HepG2 (cell line): Measurements from ENCODE around the gene STKLD1. TPM values are rescaled to one million over a fixed set of nuclear protein-coding genes. Genes with fewer than 3 reads are reported as not detected.

ENCODE experiments used
- ATAC-seq: fragments of 200-7000 bp; cut with Tn5 transposase; 3 replicates; pipeline ENCODE4 v1.9.1; 2020; ENCODE audit warnings: mild to moderate bottlenecking, moderate library complexity
- BruUV-seq: library from RNA; stranded (reverse); fragments of 400-500 nt; replicated peaks from 2 replicates; lab custom pipeline; 2021; lab: Mats Ljungman, UMichigan
- CTCF ChIA-PET: fragments of 300-600 bp; formaldehyde crosslinking; extraction: SDS; loops from one replicate; lab custom pipeline; 2021; ENCODE audit warnings: low total read pairs, inconsistent platforms, low intra/inter-chr PET ratio; lab: Yijun Ruan, JAX
- POLR2A ChIA-PET: fragments of 350-600 bp; sonication (Branson Sonifier 250); formaldehyde crosslinking; loops from one replicate; lab custom pipeline; 2020; ENCODE audit warnings: antibody characterized with exemption, inconsistent platforms; lab: Yijun Ruan, JAX
- DNase-seq: peaks from one replicate; pipeline ENCODE4 v3.0.0-alpha.2; 2015; ENCODE audit warnings: low spot score
- FAIRE-seq: peaks from 3 replicates; lab custom pipeline; 2011; peaks lifted over from hg19 to GRCh38; lab: Jason Lieb, UNC
- H2AFZ ChIP-seq: one replicate; pipeline ENCODE4 v1.6.1; 2011; ENCODE audit warnings: low read length, inconsistent platforms
- H3K27ac ChIP-seq: fragments of 300-600 bp; 3 replicates; pipeline ENCODE4 v1.8.0; 2011; ENCODE audit warnings: mixed run types, mild to moderate bottlenecking, mixed read lengths, low read length, inconsistent platforms; ENCODE audit not compliant: insufficient read depth; ENCODE audit errors: extremely low read length
- H3K27me3 ChIP-seq, 2 experiments: fragments of 200-600 bp in 1 of 2; 2 replicates in 1 of 2; 3 replicates in 1 of 2; pipeline versions ENCODE4 v1.6.0 to v1.8.0; 2011; ENCODE audit warnings: low read length in 2 of 2, mild to moderate bottlenecking in 2 of 2, moderate library complexity in 2 of 2, inconsistent platforms in 1 of 2; ENCODE audit not compliant: insufficient read depth in 2 of 2, control insufficient read depth in 1 of 2
- H3K36me3 ChIP-seq, 2 experiments: fragments of 200-600 bp in 1 of 2; replicated peaks in 1 of 2; 2 replicates in 1 of 2; 3 replicates in 1 of 2; pipeline versions ENCODE4 v1.5.1 to v1.8.0; 2011; ENCODE audit warnings: low read length in 2 of 2, inconsistent platforms in 1 of 2; ENCODE audit not compliant: insufficient read depth in 2 of 2, control insufficient read depth in 1 of 2
- H3K4me1 ChIP-seq: 2 replicates; pipeline ENCODE4 v1.5.1; 2012; ENCODE audit warnings: low read length, inconsistent platforms; ENCODE audit not compliant: insufficient read depth
- H3K4me2 ChIP-seq: 2 replicates; pipeline ENCODE4 v1.6.0; 2011; ENCODE audit warnings: low read depth, low read length, inconsistent platforms
- H3K4me3 ChIP-seq, 3 experiments: fragments of 200-600 bp in 1 of 3; sonication (generic), shearing (Covaris generic) in 1 of 3; replicated peaks in 1 of 3; 2 replicates each; pipeline ENCODE4 v1.5.1; 2011 to 2016; ENCODE audit warnings: low read length in 3 of 3, inconsistent platforms in 2 of 3, low read depth in 2 of 3, mild to moderate bottlenecking in 2 of 3, control low read depth in 1 of 3, mixed read lengths in 1 of 3; ENCODE audit not compliant: insufficient read depth in 1 of 3
- H3K79me2 ChIP-seq: one replicate; pipeline ENCODE4 v1.6.1; 2011; ENCODE audit warnings: low read length, inconsistent platforms; ENCODE audit not compliant: insufficient read depth
- H3K9ac ChIP-seq: 2 replicates; pipeline ENCODE4 v1.6.0; 2011; ENCODE audit warnings: mild to moderate bottlenecking, low read depth, low read length, inconsistent platforms; ENCODE audit not compliant: insufficient read depth
- H3K9me3 ChIP-seq: 2 replicates; pipeline ENCODE4 v1.5.1; 2012; ENCODE audit warnings: mild to moderate bottlenecking, low read length
- H4K20me1 ChIP-seq: 2 replicates; pipeline ENCODE4 v1.6.0; 2011; ENCODE audit warnings: inconsistent platforms, mild to moderate bottlenecking, low read length, moderate library complexity; ENCODE audit not compliant: insufficient read depth
- AKAP8 ChIP-seq: sonication (generic); formaldehyde crosslinking; IDR thresholded peaks from 2 replicates; pipeline ENCODE4 v1.5.1; 2020; ENCODE audit warnings: mild to moderate bottlenecking, missing genetic modification reagents
- ASH2L ChIP-seq: fragments of 300-600, 200-600 bp; sonication (generic); IDR thresholded peaks from 2 replicates; pipeline ENCODE4 v1.7.0; 2017; ENCODE audit warnings: low read depth, mild to moderate bottlenecking, moderate library complexity, mixed read lengths, low read length; ENCODE audit not compliant: insufficient read length
- CEBPB ChIP-seq: IDR thresholded peaks from 2 replicates; pipeline ENCODE4 v1.6.1; 2011; ENCODE audit warnings: low read depth, low read length, improper control_type of control experiment, borderline replicate concordance
- TOE1 ChIP-seq: sonication (generic); formaldehyde crosslinking; IDR thresholded peaks from 2 replicates; pipeline ENCODE4 v1.4.0; 2020; ENCODE audit warnings: mild to moderate bottlenecking, missing genetic modification reagents
- ZNF687 ChIP-seq: sonication (generic); formaldehyde crosslinking; IDR thresholded peaks from 2 replicates; pipeline ENCODE4 v1.5.1; 2020; ENCODE audit warnings: mild to moderate bottlenecking, missing genetic modification reagents, moderate library complexity
- WGBS: methylation state at CpG from one replicate; pipeline ENCODE4 v1.1.6; 2017; ENCODE audit warnings: low lambda C conversion rate; 5-methylcytosine and 5-hydroxymethylcytosine counted together
- in situ Hi-C: cut with HindIII; loops from 2 replicates; pipeline ENCODE4 v1.10.0; 2017; ENCODE audit warnings: low pct_unique_long_range_greater_than_20kb; ENCODE audit not compliant: extremely low pct_ligation_motif_present
- intact Hi-C: fragments of 100-400 bp; cut with micrococcal nuclease; formaldehyde crosslinking; loops from one replicate; pipeline ENCODE4 v1.10.0; 2022; ENCODE audit not compliant: unreplicated experiment
- polyA plus RNA-seq, 8 experiments: library from polyadenylated mRNA; depleted of rRNA in 3 of 8; stranded (reverse) in 7 of 8; unstranded in 1 of 8; fragments of >200 nt; fragmentation: Illumina TruSeq in 4 of 8; extraction: Trizol in 4 of 8; gene quantifications; 2 replicates each; pipeline versions ENCODE4 v1.2.1 to v1.2.3, GENCODE V29; 2011 to 2016; ENCODE audit warnings: low read depth in 4 of 8, missing spikeins in 1 of 8, mixed read lengths in 1 of 8; ENCODE audit not compliant: insufficient read depth in 1 of 8
- total RNA-seq, 5 experiments: library from RNA; depleted of rRNA; stranded (reverse); fragments of >200 nt; fragmentation: Illumina TruSeq; extraction: Trizol; gene quantifications; 2 replicates each; pipeline ENCODE4 v1.2.3, GENCODE V29; 2016; ENCODE audit warnings: low read depth in 1 of 5
- TF ChIP-seq, protein P1 (sequence below): sonication (generic); formaldehyde crosslinking; IDR thresholded peaks from 2 replicates; pipeline ENCODE4 v1.5.0; 2020; ENCODE audit warnings: mild to moderate bottlenecking, missing genetic modification reagents
- TF ChIP-seq, protein P2 (sequence below): sonication (generic); formaldehyde crosslinking; IDR thresholded peaks from 2 replicates; pipeline ENCODE4 v1.4.0; 2020; ENCODE audit warnings: mild to moderate bottlenecking, missing genetic modification reagents
- TF ChIP-seq, protein P3 (sequence below): sonication (generic); formaldehyde crosslinking; IDR thresholded peaks from 2 replicates; pipeline ENCODE4 v1.4.0; 2020; ENCODE audit warnings: mild to moderate bottlenecking, missing genetic modification reagents

The STKLD1 gene
- total and polyA plus RNA-seq, 2 of the 13 experiments (the other 11 are each of a cell fraction or from before 2014, with no cell fraction given): 1.5 to 2.2 TPM

GRCh38 chr9:133348718-133349573, 27.2 kb upstream of the STKLD1 start:
- CTCF ChIA-PET: no interaction called here
- Histone ChIP-seq H3K36me3 (peaks cover 20 to 60% of the 10 kb centered on the region in 2 experiments), H3K4me2 (peak overlapping the region; percentile 94), H4K20me1 (peaks cover 19% of the 10 kb centered on the region), H3K9me3 (no peaks in the 10 kb centered on the region), H3K27me3 (no peaks in the 10 kb centered on the region; a peak in 1 of 5 replicates), H3K9ac (peak overlapping the region; percentile 99), H3K4me3 (peak overlapping the region; percentile 82 to 100 (median 97)), H2AFZ (no peak overlapping the region), H3K79me2 (peaks cover 34% of the 10 kb centered on the region), H3K27ac (peak overlapping the region; percentile 97), H3K4me1 (peaks cover 33% of the 10 kb centered on the region)
- in situ Hi-C loops: no loop called here
- BruUV-seq: TSS peak; percentile 68
- DNase-seq: no peak
- no peak for ATAC-seq
- 4% methylated on average over 25 of the region's 25 CpGs for WGBS
- POLR2A ChIA-PET: interaction anchor here (1.0 to 2.6 kb wide), 13 partner anchors 9 to 162 kb away, joined by 4 to 22 read pairs (median 6); partner anchors contain the start of genes CACFD1, SLC2A6, STKLD1 and SURF6
- FAIRE-seq: no peak
- intact Hi-C loops: no loop called here
- TF ChIP-seq, protein P1, sequence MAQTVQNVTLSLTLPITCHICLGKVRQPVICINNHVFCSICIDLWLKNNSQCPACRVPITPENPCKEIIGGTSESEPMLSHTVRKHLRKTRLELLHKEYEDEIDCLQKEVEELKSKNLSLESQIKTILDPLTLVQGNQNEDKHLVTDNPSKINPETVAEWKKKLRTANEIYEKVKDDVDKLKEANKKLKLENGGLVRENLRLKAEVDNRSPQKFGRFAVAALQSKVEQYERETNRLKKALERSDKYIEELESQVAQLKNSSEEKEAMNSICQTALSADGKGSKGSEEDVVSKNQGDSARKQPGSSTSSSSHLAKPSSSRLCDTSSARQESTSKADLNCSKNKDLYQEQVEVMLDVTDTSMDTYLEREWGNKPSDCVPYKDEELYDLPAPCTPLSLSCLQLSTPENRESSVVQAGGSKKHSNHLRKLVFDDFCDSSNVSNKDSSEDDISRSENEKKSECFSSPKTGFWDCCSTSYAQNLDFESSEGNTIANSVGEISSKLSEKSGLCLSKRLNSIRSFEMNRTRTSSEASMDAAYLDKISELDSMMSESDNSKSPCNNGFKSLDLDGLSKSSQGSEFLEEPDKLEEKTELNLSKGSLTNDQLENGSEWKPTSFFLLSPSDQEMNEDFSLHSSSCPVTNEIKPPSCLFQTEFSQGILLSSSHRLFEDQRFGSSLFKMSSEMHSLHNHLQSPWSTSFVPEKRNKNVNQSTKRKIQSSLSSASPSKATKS (CRISPR knock-in tag): no peak
- TF ChIP-seq, protein P2, sequence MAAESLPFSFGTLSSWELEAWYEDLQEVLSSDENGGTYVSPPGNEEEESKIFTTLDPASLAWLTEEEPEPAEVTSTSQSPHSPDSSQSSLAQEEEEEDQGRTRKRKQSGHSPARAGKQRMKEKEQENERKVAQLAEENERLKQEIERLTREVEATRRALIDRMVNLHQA (CRISPR knock-in tag): no peak
- TF ChIP-seq, protein P3, sequence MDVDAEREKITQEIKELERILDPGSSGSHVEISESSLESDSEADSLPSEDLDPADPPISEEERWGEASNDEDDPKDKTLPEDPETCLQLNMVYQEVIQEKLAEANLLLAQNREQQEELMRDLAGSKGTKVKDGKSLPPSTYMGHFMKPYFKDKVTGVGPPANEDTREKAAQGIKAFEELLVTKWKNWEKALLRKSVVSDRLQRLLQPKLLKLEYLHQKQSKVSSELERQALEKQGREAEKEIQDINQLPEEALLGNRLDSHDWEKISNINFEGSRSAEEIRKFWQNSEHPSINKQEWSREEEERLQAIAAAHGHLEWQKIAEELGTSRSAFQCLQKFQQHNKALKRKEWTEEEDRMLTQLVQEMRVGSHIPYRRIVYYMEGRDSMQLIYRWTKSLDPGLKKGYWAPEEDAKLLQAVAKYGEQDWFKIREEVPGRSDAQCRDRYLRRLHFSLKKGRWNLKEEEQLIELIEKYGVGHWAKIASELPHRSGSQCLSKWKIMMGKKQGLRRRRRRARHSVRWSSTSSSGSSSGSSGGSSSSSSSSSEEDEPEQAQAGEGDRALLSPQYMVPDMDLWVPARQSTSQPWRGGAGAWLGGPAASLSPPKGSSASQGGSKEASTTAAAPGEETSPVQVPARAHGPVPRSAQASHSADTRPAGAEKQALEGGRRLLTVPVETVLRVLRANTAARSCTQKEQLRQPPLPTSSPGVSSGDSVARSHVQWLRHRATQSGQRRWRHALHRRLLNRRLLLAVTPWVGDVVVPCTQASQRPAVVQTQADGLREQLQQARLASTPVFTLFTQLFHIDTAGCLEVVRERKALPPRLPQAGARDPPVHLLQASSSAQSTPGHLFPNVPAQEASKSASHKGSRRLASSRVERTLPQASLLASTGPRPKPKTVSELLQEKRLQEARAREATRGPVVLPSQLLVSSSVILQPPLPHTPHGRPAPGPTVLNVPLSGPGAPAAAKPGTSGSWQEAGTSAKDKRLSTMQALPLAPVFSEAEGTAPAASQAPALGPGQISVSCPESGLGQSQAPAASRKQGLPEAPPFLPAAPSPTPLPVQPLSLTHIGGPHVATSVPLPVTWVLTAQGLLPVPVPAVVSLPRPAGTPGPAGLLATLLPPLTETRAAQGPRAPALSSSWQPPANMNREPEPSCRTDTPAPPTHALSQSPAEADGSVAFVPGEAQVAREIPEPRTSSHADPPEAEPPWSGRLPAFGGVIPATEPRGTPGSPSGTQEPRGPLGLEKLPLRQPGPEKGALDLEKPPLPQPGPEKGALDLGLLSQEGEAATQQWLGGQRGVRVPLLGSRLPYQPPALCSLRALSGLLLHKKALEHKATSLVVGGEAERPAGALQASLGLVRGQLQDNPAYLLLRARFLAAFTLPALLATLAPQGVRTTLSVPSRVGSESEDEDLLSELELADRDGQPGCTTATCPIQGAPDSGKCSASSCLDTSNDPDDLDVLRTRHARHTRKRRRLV (CRISPR knock-in tag): peak; percentile 17; the same call in 1 of the 2 replicates
- peak; percentile 7 for TF ChIP-seq ASH2L
- TF ChIP-seq ZNF687 (CRISPR knock-in tag): peak; percentile 4; the same call in 1 of the 2 replicates
- TF ChIP-seq TOE1 (CRISPR knock-in tag): no peak
- 0 out of 2 replicates have a peak, but pooled peaks have one; percentile 4 for TF ChIP-seq AKAP8 (CRISPR knock-in tag)
- TF ChIP-seq CEBPB: no peak
